GM19239 (cell line): ENCODE data around the gene STK39.
"Not testable (repeated sequence)": the region's sequence is repeated elsewhere in the genome, so short reads cannot be mapped to it uniquely, and the experiment has no call there.

ENCODE experiments used
- DNase-seq: peaks from one replicate; pipeline ENCODE4 v3.0.0; 2011; ENCODE audit warnings: low spot score; ENCODE audit not compliant: insufficient read length
- FAIRE-seq: peaks from 2 replicates; lab custom pipeline; 2011; peaks lifted over from hg19 to GRCh38; lab: Jason Lieb, UNC

The STK39 gene

DNA sequence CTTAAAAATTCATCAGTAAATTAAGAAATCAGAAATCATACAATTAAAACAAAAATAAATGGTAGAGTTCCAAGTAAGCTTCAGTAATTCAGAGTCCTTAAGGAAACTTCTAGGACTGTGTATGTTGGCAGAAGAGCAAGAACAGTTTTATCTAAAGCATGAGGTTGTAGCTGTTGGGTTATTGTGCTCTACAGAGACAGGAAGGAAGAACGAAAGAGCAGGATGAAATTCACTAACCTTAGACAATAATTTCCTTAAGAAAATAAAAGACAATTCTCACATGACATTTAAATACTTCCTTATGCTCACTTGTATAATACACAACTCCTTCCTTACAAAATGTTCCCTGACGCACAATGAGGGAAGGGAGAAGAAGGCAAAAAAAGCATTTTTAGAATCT, 133.4 kb downstream of the STK39 start:
- FAIRE-seq: no peak
- DNase-seq: no peak

DNA sequence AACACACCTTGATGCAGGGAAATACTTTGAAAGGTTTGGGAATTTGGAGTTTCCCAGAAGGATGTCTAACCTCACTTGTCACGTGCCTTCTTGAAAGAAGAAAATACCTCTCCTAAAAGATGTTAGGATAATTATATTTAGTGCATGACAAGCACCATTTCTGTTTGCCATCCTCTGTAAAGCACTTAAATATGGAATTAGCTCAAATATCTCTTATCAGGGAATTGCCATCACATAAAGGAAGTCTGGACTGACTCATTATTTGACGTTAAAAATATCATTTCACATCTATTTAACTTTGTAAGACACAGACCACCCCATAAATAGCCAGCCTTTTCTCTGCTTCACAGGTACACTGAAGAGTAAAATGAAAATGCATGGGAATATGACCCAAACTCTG, 140.1 kb downstream of the STK39 start:
- no peak for FAIRE-seq
- DNase-seq: no peak

DNA sequence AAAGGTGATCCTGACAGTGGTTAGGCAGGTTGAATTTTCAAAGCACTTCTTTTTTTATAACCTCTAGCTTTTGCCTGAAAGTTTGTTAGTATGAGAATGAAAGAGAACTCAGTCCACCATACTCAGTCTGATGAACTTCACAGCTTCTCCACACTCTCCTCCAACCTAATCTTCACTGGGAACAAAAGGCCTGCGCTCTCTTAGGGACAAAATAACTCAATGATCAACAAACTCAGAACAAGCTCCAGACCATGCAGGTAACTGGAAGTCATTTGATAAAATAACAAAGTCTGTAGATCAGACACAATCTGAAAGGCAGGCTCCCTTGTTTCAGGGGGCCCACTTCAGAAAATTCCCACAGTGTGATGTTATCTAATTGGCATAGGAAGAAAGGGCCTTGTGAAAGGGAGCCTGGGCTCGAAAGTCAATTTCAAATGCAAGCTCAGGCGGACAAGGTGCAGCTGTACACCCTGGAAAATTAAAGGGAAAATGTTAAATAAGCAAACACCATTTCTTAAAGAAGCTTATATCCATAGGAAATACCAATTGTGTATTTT, 142.2 kb downstream of the STK39 start:
- DNase-seq (no peak), FAIRE-seq (no peak)

DNA sequence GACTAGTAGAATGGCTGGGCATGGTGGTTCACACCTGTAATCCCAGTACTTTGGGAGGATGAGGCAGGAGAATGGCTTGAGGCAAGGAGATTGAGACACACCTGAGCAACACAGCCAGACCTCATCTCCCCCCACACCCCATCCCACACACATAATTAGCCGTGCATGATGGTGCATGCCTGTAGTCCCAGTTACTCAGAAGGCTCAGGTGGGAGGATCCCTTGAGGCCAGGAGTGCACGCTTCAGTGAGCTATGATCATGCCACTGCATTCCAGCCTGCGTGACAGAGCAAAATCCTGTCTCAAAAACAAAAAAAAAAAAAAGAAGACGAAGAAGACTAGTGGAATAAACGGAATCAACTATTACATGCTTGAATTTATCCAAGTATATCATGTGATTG, 150.0 kb downstream of the STK39 start:
- no peak for DNase-seq
- FAIRE-seq: no peak

DNA sequence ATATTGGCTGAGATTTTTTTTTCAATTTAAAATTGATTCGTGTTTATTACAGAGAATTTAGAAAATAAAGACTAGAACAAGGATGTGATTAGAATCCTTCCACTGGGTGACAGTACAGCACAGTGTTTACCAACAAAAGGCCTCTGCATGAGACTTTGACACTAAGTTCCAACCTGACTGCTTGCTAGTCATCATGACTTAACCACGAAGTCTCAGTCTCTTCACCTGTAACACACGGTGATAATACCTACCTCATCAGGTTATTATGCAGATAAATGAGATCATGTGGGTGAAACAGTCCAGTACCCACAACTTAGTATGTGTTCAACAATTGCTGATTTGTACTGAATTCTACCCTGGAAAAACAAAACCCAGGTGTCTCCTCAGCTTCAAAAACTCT, 151.2 kb downstream of the STK39 start:
- DNase-seq: no peak
- FAIRE-seq: no peak

DNA sequence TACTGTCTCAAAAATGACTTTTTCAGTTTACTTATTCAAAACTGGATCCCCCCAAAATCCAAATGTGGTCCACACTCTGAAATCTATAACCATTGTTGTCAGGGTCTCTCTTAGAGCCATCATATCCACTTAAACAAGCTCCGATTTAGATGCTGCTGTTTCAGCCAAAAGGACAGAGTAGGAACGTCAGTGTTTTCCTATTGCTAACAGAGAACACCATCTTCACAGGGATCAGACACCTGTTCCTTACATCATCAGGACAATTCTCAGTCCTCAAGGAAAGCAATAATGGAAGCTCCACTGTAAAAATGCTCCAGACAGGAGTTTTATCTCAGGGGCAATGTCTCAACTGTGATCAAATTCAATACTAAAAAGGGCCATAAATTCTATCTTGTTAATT, 155.4 kb downstream of the STK39 start:
- FAIRE-seq (no peak), DNase-seq (no peak)

DNA sequence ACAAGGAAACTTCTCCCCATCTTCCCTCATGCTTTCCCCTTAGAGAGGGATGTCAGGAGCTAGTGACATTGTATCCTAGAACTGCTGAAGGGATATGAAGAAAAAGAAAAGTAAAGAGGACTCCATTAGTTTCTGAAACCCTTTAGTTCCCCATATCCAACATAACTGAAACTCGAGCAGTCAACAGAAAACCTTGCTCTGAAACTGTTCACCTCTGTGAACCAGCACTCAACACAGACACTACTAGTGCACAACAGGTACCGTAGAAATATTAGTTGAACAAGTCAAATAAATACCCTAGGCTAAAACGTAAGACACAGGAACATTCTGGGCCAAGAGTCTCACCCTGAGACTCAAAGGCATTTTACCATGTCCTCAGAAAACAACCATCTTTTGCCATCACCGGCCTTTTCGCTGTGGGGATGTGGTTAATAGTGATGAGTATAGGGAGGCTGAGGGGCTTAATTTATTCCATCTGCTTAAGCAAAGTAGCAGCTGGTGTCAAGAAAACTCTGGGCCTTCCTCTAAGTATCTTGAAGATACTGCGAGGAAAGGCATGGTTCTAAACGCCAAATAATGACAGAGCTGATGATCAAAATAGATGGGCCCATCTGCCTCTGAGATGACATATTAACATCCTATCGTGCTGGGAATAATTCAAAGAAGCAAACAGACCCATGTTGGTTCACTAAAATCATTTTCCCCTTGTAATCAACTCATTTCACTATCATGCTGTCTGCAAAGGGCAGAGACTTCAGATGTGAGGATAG, 156.8 kb downstream of the STK39 start:
- peak; percentile 93 for FAIRE-seq
- peak; percentile 34 for DNase-seq

DNA sequence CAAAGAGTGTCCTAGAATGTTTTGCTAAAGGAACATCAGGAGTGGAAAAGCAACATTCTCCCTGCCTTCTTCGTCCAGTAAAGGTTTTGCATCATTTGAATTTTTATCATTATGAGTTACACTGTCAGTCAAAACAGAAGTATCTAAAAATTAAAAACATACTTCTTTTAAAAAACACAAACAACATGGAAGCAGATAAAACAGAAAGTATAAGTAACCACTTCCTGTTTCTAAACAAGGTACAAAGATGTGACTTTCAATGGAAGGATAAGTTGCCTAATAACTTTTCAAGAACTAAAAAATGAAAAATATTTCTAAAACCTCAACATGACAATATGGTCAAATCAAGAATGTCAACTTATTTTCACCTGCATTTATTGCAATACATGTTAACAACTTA, 158.2 kb downstream of the STK39 start:
- FAIRE-seq: no peak

DNA sequence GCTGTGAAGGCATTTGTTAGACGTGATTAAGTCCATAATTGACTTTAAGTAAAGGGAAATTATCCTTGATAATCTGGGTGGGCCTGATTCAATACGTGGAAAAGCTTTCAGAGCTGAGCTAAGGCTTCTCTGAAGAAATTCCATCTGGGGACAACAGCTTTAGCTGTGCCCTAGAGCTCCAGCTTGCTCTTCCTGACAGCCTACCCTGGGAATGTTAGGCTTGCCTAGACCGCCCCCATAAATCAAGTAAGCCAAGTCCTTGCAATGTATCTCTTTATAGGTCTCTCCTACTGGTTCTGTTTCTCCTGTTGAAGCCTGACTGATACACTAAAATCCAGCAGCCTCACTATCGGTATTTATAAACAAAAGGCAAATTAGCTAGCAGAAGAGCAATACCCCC, 160.0 kb downstream of the STK39 start:
- DNase-seq (no peak), FAIRE-seq (no peak)

More for the DNA sequence above, 158.2 kb downstream of the STK39 start:
- no peak for DNase-seq

DNA sequence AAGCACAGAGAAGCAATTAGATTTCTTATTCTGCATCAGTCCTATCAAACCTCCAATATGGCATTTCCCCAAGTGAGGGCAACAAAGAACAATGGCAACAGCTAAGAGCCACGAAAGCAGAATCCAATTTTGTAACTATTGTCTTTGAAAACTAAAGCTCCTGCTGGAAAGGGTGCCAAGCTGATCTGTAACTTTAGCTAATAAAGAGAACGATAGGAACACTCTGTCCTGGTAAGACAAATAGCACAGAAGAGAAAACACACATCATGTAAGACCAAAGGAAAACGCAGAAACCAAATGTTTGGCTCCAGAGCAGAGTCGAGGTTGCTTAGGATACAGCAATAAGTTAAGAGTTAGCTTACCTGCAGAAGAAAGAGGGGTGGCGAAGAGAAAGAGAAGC, 160.5 kb downstream of the STK39 start:
- no peak for DNase-seq
- FAIRE-seq: no peak

DNA sequence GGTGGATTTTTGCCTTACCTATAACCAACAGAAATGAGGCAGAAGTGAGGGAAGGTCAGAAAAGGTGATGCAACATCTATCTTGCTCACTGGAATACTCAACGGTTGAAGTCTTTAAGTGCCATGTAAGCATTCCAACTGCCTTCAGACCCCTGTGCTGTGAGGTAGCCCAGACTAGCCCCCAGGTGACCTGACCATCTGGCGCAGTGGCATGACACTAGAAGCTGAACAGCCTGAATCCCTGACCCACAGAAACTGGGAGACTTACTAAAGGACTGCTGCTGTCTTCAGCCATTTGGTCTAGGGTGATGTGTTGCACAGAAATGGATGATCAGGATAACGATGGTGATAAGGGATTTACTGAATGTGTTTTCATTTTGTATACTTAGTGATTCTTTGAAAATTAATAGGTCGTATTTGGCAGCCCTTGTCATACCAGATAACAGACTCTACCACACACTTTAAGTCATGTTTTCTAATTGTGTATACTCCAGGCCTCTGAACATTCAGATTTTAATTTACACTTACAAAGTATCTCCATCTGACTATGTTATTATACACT, 161.5 kb downstream of the STK39 start:
- DNase-seq (no peak), FAIRE-seq (no peak)

DNA sequence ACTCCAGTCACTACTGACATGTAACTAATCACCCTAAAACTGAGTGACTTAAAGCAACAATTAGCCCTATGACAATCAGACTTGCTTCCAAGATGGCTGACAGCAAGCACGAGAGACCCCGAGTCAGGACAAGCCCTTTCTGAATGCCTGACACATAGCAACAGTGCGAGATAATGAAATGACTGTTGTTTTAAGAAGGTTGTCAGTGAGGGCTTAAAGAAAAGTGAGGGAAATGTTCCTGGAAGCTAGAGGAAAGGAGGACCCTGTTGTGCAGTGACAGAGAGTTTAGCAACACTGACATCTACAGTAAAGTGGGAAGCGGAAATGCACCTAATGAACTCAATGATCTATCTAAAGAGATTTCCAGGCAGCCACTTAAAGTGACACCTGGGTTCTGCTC, 163.1 kb downstream of the STK39 start:
- DNase-seq (no peak), FAIRE-seq (no peak)

DNA sequence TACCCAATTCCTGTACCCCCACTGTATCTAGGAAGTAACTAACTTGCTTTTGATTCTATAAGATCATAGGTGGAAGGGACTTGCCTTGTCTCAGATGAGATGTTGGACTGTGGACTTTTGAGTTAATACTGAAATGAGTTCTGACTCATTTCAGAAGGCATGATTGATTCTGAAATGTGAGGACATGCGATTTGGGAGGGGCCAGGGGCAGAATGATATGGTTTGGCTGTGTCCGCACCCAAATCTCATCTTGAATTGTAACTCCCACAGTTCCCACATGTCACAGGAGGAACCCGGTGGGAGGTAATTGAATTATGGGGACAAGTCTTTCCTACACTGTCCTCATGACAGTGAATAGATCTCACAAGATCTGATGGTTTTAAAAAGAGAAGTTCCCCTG, 165.9 kb downstream of the STK39 start:
- DNase-seq, FAIRE-seq: not testable (repeated sequence)

DNA sequence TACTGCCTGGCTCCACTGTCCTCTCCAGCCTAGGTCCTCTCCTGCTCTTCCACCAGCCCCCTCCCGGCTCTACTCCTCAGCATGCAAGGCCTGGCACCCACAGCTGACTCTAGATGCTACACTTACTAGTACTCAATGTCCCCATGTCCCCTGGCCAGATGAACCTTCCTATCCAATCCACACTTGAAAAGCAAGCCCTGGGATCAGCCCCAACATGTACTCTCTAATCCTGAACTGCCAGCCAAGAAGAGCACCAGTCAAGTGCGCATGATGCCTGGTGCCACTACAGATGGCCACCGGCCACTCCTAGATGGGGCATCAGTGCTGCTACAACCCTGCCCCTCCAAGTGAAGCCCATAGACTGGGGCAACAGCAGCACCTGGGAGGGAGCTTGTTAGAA, 168.2 kb downstream of the STK39 start:
- no peak for DNase-seq
- FAIRE-seq: no peak

DNA sequence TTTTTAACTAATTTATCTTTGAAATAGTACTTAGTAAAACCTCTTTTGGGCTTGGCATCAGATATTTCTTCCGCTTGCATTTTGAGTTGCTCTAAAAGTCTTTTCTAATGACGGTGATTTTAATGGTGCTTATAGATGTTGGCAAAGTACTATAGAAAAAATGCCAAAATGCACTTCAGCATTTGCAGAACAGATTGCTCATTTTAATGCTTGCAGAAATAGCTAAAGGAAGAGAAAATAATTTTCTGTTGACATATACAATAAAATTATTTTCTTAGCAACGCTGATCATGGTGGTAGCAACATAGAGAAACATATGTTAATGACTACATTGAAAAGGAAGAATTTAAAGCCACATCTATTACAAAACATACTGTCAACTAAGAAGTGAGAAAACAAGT, 170.7 kb downstream of the STK39 start:
- no peak for DNase-seq
- FAIRE-seq: no peak

DNA sequence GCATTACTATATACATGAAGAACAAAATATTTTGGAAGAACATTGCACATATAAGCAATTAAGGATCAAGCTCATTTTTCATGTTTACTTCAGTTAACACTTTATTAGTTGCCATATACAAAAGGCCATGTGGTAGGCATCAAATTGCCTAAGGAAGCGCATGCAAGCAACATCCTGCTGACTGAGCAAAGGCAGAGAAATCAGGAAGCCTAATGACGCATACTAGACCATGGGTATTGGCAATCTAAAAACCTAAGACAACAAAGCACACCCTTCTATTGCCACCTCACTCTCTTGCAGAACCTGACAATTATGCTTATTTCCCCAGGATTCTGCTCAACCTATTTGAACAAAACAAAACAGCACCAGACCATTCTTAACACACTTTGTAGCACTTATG, 171.9 kb downstream of the STK39 start:
- no peak for DNase-seq
- no peak for FAIRE-seq

DNA sequence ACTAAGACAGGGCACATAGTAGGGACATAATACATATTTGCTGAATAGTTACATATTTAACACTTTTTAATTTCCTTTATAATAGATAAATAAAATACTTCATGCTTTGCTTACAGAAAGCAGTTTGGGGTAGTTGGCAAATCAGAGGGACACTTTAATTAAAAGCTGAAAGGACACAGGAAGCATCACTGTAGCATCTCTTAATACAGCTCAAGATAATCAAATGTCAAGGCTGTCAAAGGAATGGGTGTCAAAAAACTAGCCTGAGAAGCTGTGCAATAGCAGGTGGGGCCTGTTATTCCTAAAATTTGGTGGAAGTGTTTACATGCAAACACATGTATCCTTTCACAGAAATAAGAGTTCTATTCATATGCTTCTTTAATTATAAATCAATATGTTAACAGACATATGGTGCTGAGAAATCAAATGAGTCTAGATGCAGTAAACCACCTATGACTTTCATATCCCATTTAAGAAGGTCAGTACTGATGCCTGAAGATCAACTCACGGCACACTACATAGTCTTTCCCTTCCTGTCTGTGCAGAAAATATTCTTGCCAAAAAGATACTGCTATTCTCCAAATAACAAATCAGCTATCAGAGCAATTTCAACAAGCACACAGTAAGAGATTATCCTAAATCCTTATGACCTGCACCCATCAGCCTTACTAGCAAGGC, 174.6 kb downstream of the STK39 start:
- FAIRE-seq (no peak), DNase-seq (no peak)

DNA sequence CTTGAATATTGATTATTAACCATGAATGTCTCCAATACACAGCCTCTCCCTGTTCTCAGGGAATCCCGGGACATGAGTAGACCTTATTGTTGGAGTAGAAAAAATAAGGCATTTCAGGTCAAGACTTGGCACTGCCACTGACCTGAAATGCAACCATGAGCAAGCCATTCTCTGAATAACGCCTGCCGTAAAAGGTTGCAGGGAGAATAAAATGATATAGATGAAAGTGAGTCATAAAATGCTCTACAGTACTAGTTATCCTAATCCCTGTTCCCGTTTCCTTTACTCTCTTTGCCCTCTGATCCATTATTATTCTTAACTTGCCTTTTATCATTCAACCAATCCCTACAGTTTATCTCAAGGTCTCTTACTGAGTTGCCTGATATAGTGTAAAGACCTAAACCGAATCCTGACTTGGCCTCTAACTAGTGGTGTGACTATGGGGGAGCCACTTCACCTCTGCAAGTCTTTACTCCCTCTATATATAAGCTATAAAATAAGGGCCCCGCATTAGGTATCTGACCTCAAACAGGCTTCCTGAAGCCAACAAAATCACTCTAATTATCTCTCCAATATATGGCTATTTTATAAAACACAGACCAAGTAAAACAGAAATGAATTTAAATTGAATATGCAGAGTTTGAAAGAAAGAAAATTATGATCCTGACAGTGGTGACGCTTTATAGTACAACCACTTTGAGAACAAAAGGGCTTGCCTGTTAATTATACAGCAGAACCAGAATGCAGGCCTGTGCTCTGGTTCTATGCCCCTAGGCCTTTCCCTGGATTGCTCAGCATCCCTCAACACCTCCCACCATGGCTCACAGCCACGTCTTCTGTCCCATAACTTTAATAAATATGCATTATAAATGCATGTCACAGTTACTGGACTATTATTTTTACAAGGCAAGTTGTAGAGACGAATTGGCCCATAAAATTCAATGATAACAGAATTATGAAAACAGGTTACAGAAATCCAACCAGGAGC, 183.1 kb downstream of the STK39 start:
- FAIRE-seq: no peak
- no peak for DNase-seq

DNA sequence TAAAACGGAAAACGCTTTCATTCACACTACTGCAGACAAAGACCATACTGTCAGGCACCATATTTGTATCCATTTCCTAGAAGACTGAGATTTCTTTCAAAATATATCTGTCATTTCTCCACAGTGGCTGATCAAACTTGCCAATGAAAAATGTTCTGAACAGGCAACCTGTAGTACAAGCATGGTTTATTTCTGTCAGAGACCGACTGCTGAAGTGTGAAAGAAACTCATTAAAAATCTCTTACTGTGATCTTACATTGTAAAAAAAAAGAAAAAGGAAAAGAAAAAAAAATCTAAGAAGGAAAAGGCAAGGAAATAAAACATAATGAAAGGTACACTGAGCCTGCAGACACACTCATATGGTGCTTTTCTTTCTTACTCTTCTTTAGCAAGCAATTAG, 184.5 kb downstream of the STK39 start:
- FAIRE-seq: no peak
- DNase-seq: no peak

DNA sequence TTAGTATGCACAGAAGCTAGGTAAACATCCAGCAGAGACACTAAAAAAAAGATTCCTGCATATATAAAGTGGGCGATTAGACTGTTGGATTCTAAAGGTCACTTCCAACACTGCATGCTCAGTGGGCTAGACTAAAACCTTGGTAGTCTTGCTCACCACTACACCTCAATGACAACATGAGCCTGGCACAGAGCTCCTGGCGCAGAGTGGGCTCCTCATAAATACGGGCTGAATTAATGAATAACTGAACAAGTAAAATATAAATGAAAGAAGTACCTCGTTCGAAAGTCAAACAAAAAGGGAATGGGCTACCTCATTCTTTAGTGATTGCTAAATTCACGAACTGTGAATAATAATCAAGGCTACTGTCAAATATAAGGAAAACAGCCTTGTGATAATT, 185.3 kb downstream of the STK39 start:
- DNase-seq (no peak), FAIRE-seq (no peak)
